Stimulated activated naive CD8-positive, alpha-beta T cell treated with anti-CD3 and anti-CD28 coated beads, Interleukin-15, amount 100 ng/mL, for 72 hours (primary cell): ENCODE measurements around the gene CGB2.
"Not testable (repeated sequence)": the region's sequence is repeated elsewhere in the genome, so short reads cannot be mapped to it uniquely, and the experiment has no call there.

Source experiments
- ATAC-seq: fragments of 150-1000 bp; cut with Tn5 transposase; 2 replicates; pipeline ENCODE4 v1.10.0; 2021; ENCODE audit warnings: mild to moderate bottlenecking, moderate library complexity
- DNase-seq, 2 donors: peaks; one replicate each; pipeline ENCODE4 v3.0.0; 2021 to 2022
- H3K27ac Mint-ChIP-seq, 2 donors: one replicate each; pipeline ENCODE4 v1.8.0; 2022; ENCODE audit warnings: mild to moderate bottlenecking in 2 of 2, mixed read lengths in 2 of 2, moderate library complexity in 2 of 2
- H3K27me3 Mint-ChIP-seq: one replicate; pipeline ENCODE4 v1.8.0; 2022; ENCODE audit warnings: mixed read lengths
- H3K4me1 Mint-ChIP-seq: one replicate; pipeline ENCODE4 v1.8.0; 2022; ENCODE audit warnings: mild to moderate bottlenecking, mixed read lengths
- H3K4me3 Mint-ChIP-seq, 2 donors: one replicate each; pipeline ENCODE4 v1.8.0; 2022; ENCODE audit warnings: mild to moderate bottlenecking in 2 of 2, mixed read lengths in 2 of 2, moderate library complexity in 1 of 2
- H3K9me3 Mint-ChIP-seq, 2 donors: one replicate each; pipeline ENCODE4 v1.8.0; 2022; ENCODE audit warnings: mixed read lengths in 2 of 2

The CGB2 gene

GRCh38 chr19:49042666-49043065 lies 11.0 kb downstream of the CGB2 start:
- ATAC-seq, H3K27ac Mint-ChIP-seq, H3K4me1 Mint-ChIP-seq: not testable (repeated sequence)

GRCh38 chr19:49043548-49043947 lies 11.9 kb downstream of the CGB2 start, which contains the start of gene CGB5:
Gene CGB5, plus strand, starts transcription at chr19:49043848. Its CDS starts 362 bp downstream, at chr19:49044210.
- not testable (repeated sequence) for H3K27ac Mint-ChIP-seq, H3K4me3 Mint-ChIP-seq, ATAC-seq, H3K4me1 Mint-ChIP-seq, H3K9me3 Mint-ChIP-seq, H3K27me3 Mint-ChIP-seq, DNase-seq

More at GRCh38 chr19:49042666-49043065, 11.0 kb downstream of the CGB2 start:
- DNase-seq, H3K4me3 Mint-ChIP-seq, H3K9me3 Mint-ChIP-seq, H3K27me3 Mint-ChIP-seq: not testable (repeated sequence)

GRCh38 chr19:49049011-49049410 lies 17.3 kb downstream of the CGB2 start, which contains the start of gene CGB8:
Gene CGB8, minus strand, starts transcription at chr19:49049111. Its CDS starts 372 bp downstream, at chr19:49048739.
- ATAC-seq, H3K9me3 Mint-ChIP-seq, H3K27ac Mint-ChIP-seq, H3K4me1 Mint-ChIP-seq, H3K27me3 Mint-ChIP-seq, DNase-seq, H3K4me3 Mint-ChIP-seq: not testable (repeated sequence)

DNA sequence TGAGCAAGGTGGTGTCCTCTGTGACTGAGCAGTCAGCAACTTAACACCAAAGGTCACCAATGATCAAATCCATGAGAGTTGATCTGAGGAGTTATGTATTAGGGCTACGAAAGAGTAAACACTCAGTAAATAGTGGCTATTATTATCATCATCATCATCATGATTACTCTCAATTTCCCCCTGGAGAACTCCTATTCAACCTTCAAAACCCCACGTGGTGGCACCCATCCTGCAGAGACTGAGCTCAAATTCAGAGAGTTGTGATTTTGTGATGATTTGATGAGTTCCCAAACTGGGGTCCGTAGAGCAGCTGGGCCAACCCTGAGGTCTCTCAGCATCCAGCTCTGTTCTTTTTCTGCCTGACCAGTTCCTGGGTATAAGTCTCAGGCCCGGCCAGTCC lies 18.1 kb downstream of the CGB2 start:
- H3K9me3 Mint-ChIP-seq, DNase-seq, H3K4me1 Mint-ChIP-seq, H3K4me3 Mint-ChIP-seq, H3K27me3 Mint-ChIP-seq, ATAC-seq, H3K27ac Mint-ChIP-seq: not testable (repeated sequence)

DNA sequence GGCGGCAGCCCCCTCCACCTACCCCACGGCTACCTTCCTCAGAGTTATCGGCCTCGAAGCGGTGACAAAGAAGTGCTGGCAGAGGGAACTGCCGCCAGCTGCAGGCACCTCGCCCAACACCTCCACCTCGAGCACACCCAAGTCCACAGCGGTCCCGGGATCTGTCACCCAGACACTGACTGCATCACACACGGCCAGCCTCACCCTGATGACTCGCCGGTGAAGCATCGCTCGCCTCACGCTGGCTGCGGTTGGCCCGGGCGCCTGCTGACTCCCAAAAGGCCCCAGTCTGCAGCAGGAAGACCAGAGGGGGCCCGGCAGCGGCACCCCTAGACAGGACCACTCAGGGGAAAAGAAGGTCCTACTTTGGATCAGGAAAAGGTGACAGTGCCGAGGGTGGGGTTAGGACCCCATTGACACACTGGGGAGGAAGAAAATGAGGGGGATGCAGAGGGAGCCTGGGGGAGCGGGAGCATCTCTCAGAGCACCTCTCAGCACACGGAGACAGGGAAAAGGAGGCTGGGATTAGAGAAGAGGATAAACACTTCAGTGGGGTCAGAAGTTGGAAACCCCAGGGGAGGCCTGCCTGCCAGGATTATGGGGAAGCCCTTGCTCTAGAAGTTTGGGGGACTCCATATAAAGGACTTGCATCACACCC lies 18.8 kb downstream of the CGB2 start:
- not testable (repeated sequence) for H3K4me1 Mint-ChIP-seq, H3K27me3 Mint-ChIP-seq, ATAC-seq, H3K9me3 Mint-ChIP-seq, H3K4me3 Mint-ChIP-seq, DNase-seq, H3K27ac Mint-ChIP-seq

- DNase-seq (peak; percentile 57 to 66), ATAC-seq (peak; percentile 80)
- Mint-ChIP-seq H3K27ac (no peak overlapping the region), H3K27me3 (peaks cover 66% of the 10 kb centered on the region), H3K9me3 (no peaks in the 10 kb centered on the region), H3K4me1 (peaks cover 25% of the 10 kb centered on the region), H3K4me3 (peak overlapping the region; percentile 78 to 85)
These were observed 24.6 kb downstream of the CGB2 start for GRCh38 chr19:49056101-49056901.

DNA sequence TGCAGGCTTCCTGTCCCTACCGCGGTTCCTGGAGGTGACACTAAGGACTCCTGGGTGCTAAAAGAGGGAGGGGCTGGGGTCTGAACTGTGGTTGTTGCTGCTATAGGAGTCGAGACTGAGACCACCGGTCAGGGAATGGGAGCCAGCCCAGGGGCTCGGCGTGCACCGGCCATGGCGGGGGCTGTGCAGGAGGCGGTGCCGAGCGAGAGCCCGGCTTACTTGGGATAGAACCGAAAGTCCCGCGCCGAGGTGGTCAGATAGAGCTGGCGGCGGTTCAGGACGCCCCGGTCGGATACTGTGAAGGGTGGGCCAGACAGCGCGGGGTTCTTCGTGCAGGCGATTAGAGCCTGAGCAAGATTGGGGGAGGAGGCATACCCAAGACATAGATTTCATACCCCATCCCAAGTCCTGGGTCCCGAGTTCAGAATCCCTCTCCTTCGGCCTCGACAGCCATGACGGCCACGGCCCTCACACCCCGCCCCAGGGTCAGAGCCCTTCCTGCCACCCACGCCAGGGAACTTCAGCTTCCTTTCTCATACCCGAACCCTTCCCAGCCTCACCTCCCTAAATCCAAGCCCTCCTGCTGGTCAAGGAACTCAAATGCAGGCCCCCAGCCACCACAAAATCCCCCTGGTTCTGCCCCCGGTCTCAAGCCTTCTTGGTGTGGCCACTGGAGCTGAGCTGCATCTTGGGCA lies 25.4 kb downstream of the CGB2 start:
- H3K4me3 Mint-ChIP-seq, result peak overlapping the region; percentile 78 to 85
- H3K27me3 Mint-ChIP-seq, result peaks cover 73% of the 10 kb centered on the region
- H3K9me3 Mint-ChIP-seq, ATAC-seq, DNase-seq, H3K27ac Mint-ChIP-seq: not testable (repeated sequence)
- H3K4me1 Mint-ChIP-seq, result peaks cover 25% of the 10 kb centered on the region

- Mint-ChIP-seq H3K27ac (no peak within 1 kb of the TSS), H3K27me3 (peaks cover 73% of the 10 kb centered on the region), H3K4me1 (peaks cover 25% of the 10 kb centered on the region), H3K4me3 (peak within 1 kb of the TSS; percentile 78 to 85), H3K9me3 (no peaks in the 10 kb centered on the region)
- peak in 1 of 2 donors; percentile 23 for DNase-seq
- ATAC-seq, result no peak
These were observed 26.0 kb downstream of the CGB2 start, which contains the start of gene CGB7 for GRCh38 chr19:49057636-49058234. Gene CGB7, minus strand, starts transcription at chr19:49057749. Its CDS starts 2,374 bp downstream, at chr19:49055375.

- Mint-ChIP-seq H3K4me3 (no peak overlapping the region), H3K4me1 (peaks cover 25% of the 10 kb centered on the region), H3K27ac (no peak overlapping the region), H3K27me3 (peaks cover 79% of the 10 kb centered on the region), H3K9me3 (no peaks in the 10 kb centered on the region)
- ATAC-seq, result no peak
- peak in 1 of 2 donors; percentile 33 for DNase-seq
These were observed 26.9 kb downstream of the CGB2 start for GRCh38 chr19:49058562-49058961.

- H3K27ac Mint-ChIP-seq, result no peak overlapping the region
- no peak overlapping the region for H3K4me3 Mint-ChIP-seq
- no peaks in the 10 kb centered on the region for H3K9me3 Mint-ChIP-seq
- ATAC-seq (no peak), DNase-seq (no peak)
- peaks cover 25% of the 10 kb centered on the region for H3K4me1 Mint-ChIP-seq
- H3K27me3 Mint-ChIP-seq, result peaks cover 84% of the 10 kb centered on the region
These were observed 27.4 kb downstream of the CGB2 start for GRCh38 chr19:49059053-49059452.

DNA sequence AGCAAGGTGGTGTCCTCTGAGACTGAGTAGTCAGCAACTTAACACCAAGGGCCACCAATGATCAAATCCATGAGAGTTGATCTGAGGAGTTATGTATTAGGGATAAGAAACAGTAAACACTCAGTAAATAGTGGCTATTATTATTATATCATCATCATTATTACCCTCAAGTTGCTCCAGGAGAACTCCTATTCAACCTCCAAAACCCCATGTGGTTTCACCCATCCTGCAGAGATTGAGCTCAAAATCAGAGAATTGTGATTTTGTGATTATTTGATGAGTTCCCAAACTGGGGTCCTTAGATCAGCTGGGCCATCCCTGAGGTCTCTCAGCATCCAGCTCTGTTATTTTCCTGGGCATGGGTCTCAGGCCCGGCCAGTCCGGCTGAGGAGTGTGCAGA lies 29.3 kb downstream of the CGB2 start:
- Mint-ChIP-seq H3K27ac (no peak overlapping the region), H3K4me3 (no peak overlapping the region), H3K4me1 (peaks cover 23% of the 10 kb centered on the region), H3K9me3 (no peaks in the 10 kb centered on the region), H3K27me3 (peaks cover 87% of the 10 kb centered on the region)
- DNase-seq, result no peak
- ATAC-seq, result no peak

GRCh38 chr19:49061445-49061844 lies 29.8 kb downstream of the CGB2 start:
- Mint-ChIP-seq H3K4me3 (no peak overlapping the region), H3K27ac (no peak overlapping the region), H3K9me3 (no peaks in the 10 kb centered on the region), H3K27me3 (peaks cover 87% of the 10 kb centered on the region), H3K4me1 (peaks cover 19% of the 10 kb centered on the region)
- ATAC-seq (no peak), DNase-seq (no peak)

DNA sequence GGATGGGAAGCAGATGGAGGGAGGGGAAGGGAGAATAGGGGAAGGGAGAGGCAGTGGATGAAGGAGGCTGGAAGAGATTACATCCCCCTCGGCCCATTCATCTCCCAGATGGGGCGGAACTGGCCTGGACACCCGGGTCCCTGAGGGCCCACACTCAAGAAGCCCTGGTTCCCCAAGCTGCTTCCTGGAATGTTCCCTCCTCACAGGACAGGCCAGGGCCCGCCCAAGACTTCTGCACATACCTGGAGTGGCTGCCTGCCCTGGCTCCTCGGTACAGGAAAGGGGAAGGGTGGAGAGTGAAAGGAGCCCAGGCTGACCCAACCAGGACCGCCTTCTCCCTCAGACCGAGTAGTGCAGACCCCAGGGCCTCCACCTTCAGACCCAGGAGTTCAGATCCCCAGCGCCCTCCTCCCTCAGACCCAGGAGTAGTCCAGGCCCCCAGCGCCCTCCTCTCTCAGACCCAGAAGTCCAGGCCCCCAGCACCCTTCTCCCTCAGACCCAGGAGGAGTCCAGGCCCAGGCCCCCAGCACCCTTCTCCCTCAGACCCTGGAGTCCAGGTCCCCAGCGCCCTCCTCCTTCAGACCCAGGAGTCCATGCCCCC lies 32.4 kb downstream of the CGB2 start:
- no peak overlapping the region for H3K27ac Mint-ChIP-seq
- no peak for DNase-seq
- peaks cover 0 to under 1% of the 10 kb centered on the region in 2 donors for H3K9me3 Mint-ChIP-seq
- peaks cover 87% of the 10 kb centered on the region for H3K27me3 Mint-ChIP-seq
- no peaks in the 10 kb centered on the region for H3K4me1 Mint-ChIP-seq
- H3K4me3 Mint-ChIP-seq, result no peak overlapping the region
- ATAC-seq, result peak; percentile 47

DNA sequence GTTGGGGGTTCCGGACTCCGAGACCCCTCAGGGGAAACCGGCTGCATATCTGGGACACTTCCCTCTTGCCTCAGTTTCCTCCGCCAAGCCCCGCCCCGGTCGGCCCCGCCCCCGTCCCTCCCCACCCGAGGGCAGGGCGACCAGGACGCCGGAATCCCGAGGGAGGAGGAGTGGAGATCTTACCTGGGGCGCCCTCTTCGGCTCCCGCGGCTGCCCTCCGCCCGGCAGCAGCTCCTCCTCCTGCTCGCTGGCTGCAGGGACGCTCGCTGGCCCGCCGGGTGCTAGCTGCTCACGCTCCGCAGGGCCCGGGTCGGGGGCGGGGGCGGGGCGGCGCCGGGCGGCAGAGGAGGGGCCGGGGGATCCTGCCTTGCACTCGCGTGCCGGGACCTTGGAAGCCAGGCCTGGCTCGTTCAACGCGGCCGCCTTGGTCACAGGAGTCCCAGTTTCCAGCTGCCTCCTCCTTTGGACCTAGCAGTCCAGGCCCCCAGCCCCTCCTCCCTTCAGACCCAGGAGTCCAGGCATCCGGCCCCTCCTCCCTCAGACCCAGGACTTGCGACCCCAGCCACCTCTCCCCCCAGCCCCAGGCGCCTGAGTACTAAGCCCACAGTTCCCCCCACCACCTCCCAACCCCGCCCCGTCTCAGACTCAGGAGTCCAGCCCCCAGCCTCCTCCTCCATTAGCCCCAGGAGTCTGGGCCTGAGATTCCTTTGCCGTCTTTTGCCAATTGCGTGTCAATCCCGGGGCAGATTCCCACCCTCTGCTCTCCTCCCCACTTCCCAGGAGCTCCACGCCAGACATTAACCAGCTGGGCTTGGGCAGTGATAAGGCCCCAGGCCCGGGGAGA lies 33.3 kb downstream of the CGB2 start, which contains the start of gene NTF4:
Gene NTF4 (minus strand): TSS at position 51 of the 844 bp plus-strand sequence. CDS start 2,821 bp downstream, outside the sequence.
- H3K4me1 Mint-ChIP-seq, result no peaks in the 10 kb centered on the region
- H3K27ac Mint-ChIP-seq, result no peak within 1 kb of the TSS
- H3K27me3 Mint-ChIP-seq, result peaks cover 87% of the 10 kb centered on the region
- no peak within 1 kb of the TSS for H3K4me3 Mint-ChIP-seq
- peaks cover 5 to 9% of the 10 kb centered on the region in 2 donors for H3K9me3 Mint-ChIP-seq
- no peak for DNase-seq
- ATAC-seq, result peak; percentile 32
